KOPT-K1 (cell line): ENCODE results near the gene LRSAM1.
A peak's percentile ranks its signal among the peaks of the same experiment; 100 is the strongest.

Experiments used
- H3K27ac ChIP-seq: fragments of 200-600 bp; sonication (generic); 2 replicates; pipeline ENCODE4 v1.5.1; 2016; ENCODE audit warnings: antibody characterized with exemption, mild to moderate bottlenecking, low read depth, low read length; ENCODE audit not compliant: poor library complexity, severe bottlenecking
- H3K36me3 ChIP-seq: fragments of 200-600 bp; sonication (generic); 2 replicates; pipeline ENCODE4 v1.5.1; 2017; ENCODE audit warnings: antibody characterized with exemption, mild to moderate bottlenecking, low read length, moderate library complexity; ENCODE audit not compliant: insufficient read depth
- H3K9me3 ChIP-seq: fragments of 200-600 bp; sonication (generic); 2 replicates; pipeline ENCODE4 v1.5.1; 2017; ENCODE audit warnings: antibody characterized with exemption, low read length, mild to moderate bottlenecking; ENCODE audit not compliant: insufficient read depth, poor library complexity, severe bottlenecking

LRSAM1 gene

GRCh38 chr9:127421057-127421456, 30.3 kb upstream of the LRSAM1 start:
- H3K9me3 ChIP-seq: no peaks in the 10 kb centered on the region
- no peaks in the 10 kb centered on the region for H3K36me3 ChIP-seq
- H3K27ac ChIP-seq: no peak overlapping the region

DNA sequence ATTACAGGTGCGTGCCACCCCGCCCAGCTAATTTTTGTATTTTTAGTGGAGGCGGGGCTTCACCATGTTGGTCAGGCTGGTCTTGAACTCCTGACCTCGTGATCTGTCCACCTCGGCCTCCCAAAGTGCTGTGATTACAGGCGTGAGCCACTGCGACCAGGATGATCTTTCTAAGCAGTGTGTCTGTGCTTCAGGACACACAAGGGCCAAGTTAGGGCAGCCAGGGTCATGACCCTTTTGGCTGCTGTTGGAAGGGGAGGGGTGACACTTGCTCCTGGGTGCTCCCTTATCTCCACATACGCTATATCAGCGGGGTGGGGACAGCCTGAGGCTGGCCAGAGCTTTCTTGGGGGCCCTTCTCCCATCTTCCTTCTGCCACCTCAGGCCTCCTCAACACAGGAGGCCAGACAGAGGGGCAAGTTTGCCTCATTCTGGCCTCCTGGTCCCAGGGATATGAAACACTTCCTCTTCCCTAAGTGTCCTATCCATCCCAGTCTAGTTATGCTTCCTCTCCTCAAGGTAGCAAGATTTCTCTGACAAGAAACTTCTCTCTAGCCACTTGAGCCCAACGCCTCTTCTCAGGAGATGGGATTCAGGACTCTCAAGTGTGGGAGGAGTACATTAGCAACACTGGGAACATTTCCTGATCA, 29.1 kb upstream of the LRSAM1 start:
- Histone ChIP-seq H3K36me3 (no peaks in the 10 kb centered on the region), H3K9me3 (no peaks in the 10 kb centered on the region), H3K27ac (no peak overlapping the region)

GRCh38 chr9:127422787-127423186, 28.5 kb upstream of the LRSAM1 start:
- Histone ChIP-seq H3K9me3 (no peaks in the 10 kb centered on the region), H3K27ac (no peak overlapping the region), H3K36me3 (no peaks in the 10 kb centered on the region)

DNA sequence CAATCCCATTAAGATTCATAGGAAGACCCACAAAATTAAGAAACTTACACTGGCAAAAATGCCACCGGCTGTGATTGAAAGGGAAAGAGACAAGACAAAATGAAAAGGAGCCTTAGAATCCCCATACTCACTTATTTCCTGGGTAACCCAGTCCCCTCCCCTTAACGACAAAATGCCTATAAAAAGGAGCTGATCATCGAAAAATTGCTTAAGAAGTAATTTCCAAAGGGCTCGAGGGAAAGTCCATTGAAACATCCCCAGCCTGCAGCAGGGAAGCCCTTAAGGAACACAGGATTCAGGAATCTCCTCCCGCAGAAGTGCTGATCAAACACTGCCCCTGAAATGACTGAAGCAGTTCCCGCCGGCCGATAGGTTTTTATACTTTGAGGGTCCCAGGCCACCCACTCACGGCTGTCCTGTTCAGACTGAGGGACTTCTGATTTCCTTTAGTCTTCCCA, 27.8 kb upstream of the LRSAM1 start:
- peaks cover 3% of the 10 kb centered on the region for H3K36me3 ChIP-seq
- peak overlapping the region; percentile 85 for H3K27ac ChIP-seq
- H3K9me3 ChIP-seq: no peaks in the 10 kb centered on the region

GRCh38 chr9:127423934-127424675, 27.2 kb upstream of the LRSAM1 start, which contains the start of gene ZNF79:
ZNF79 (plus strand) TSS chr9:127424382; CDS start chr9:127424788, 406 bp downstream.
- H3K9me3 ChIP-seq: no peaks in the 10 kb centered on the region
- H3K36me3 ChIP-seq: peaks cover 9% of the 10 kb centered on the region
- H3K27ac ChIP-seq: peak within 1 kb of the TSS; percentile 85

DNA sequence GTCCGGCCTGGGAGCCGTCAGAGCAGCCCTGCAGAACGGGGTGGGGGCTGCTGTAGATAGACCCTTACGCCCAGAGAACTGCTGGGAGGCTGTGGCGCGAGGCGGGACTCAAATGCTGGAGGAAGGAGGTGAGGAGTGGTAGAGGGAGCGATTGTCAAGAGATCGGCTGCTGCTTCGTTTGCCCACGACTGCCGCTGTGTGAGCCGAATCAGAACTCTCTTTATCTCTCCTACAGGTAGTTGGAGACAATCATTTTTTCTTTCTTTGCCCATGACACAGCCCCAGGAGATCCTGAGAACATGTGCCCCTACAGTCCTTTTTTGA, 26.7 kb upstream of the LRSAM1 start:
- H3K9me3 ChIP-seq: no peaks in the 10 kb centered on the region
- H3K27ac ChIP-seq: peak overlapping the region; percentile 85
- peaks cover 14% of the 10 kb centered on the region for H3K36me3 ChIP-seq

DNA sequence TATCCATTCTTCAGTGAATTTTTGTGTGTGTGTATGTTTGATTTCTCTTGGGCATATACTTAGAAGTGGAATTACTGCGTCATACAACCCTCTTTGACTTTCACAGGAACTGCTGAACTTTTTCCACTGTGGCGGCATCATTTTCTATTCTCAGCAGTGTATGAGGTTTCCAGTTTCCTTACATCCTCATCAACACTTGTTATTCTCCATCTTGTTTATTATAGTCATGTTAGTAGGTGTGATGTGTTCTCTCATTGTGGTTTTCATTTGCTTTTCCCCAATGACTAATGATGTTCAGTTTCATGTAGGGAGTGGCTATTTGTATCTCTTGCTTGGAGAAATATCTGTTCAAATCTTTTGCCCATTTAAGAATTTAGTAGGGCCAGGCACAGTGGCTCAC, 24.6 kb upstream of the LRSAM1 start:
- H3K36me3 ChIP-seq: peaks cover 32% of the 10 kb centered on the region

DNA sequence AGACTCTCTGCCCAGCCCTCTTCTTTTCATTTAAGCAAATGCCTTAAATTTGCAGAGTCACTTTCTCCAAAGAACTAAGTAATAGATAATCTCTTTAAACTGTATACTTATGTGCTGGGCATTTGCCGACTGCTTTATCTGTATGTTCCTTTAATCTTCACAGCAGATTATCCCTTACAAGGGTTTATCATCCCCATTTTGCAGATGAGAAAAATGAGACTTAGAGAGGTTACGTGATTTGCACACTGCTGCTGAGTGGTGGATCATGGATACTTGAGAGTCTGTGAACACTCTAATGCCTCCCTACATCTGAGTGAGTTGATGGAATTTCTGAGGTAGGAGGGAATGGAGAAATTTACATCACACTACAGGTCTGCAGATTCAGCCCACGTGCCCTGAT, 23.0 kb upstream of the LRSAM1 start:
- H3K36me3 ChIP-seq: peaks cover 37% of the 10 kb centered on the region
- no peaks in the 10 kb centered on the region for H3K9me3 ChIP-seq
- no peak overlapping the region for H3K27ac ChIP-seq

More for the DNA sequence above, 24.6 kb upstream of the LRSAM1 start:
- H3K27ac ChIP-seq: no peak overlapping the region
- no peaks in the 10 kb centered on the region for H3K9me3 ChIP-seq

GRCh38 chr9:127430415-127430814, 20.9 kb upstream of the LRSAM1 start:
- H3K27ac ChIP-seq: no peak overlapping the region
- H3K36me3 ChIP-seq: peaks cover 58% of the 10 kb centered on the region
- H3K9me3 ChIP-seq: no peaks in the 10 kb centered on the region

GRCh38 chr9:127437497-127438264, 13.6 kb upstream of the LRSAM1 start:
- Histone ChIP-seq H3K27ac (no peak overlapping the region), H3K36me3 (peaks cover 93% of the 10 kb centered on the region), H3K9me3 (no peaks in the 10 kb centered on the region)

GRCh38 chr9:127438394-127438793, 12.9 kb upstream of the LRSAM1 start:
- no peaks in the 10 kb centered on the region for H3K9me3 ChIP-seq
- peaks cover 92% of the 10 kb centered on the region for H3K36me3 ChIP-seq
- H3K27ac ChIP-seq: no peak overlapping the region

DNA sequence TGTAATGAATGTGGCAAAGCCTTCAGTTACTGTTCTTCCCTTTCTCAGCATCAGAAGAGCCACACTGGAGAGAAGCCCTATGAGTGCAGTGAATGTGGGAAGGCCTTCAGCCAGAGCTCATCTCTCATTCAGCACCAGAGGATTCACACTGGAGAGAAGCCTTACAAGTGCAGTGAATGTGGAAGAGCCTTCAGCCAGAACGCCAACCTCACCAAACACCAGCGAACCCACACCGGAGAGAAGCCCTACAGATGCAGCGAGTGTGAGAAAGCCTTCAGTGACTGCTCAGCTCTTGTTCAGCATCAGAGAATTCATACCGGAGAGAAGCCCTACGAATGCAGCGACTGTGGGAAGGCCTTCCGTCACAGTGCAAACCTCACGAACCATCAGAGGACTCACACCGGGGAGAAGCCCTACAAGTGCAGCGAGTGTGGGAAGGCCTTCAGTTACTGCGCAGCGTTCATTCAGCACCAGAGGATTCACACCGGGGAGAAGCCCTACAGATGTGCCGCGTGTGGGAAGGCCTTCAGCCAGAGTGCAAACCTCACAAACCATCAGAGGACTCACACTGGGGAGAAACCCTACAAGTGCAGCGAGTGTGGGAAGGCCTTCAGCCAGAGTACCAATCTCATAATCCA, 6.9 kb upstream of the LRSAM1 start:
- Histone ChIP-seq H3K9me3 (no peaks in the 10 kb centered on the region), H3K36me3 (peaks cover 89% of the 10 kb centered on the region), H3K27ac (no peak overlapping the region)

DNA sequence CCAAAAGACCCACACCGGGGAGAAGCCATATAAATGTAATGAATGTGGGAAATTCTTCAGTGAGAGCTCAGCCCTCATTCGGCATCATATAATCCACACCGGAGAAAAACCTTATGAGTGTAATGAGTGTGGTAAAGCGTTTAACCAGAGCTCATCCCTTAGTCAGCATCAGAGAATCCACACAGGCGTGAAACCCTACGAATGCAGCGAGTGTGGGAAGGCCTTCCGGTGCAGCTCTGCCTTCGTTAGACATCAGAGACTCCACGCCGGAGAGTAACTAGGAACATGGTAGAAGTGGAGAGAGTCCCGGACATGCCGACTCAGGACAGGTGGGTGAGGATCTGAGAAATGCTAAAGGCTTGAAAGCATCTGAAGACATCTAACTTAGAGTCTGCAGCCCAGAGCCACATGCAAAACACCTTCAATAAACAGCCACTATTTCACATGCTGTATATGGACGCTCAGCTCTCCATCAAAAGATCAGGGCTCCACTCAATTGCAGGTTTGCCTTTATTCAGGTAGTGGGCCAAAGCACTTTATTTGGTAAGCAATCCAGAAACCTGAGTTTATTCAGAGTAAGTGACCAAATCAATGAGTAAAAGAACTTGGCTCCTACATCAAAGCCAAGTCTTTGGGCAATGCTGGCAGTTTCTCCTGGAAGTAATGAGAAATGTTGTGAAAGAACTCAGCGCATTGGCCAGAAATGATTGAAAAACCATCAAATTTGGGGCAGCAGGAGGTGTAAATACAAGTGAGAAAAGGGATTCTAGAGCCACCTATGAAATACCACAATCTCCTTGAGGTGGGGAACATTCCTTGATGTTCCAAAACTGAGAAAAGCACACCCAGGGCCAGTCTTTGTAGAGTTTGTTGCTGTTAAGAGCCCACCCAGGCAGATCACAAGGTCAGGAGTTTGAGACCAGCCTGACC, 6.1 kb upstream of the LRSAM1 start:
- no peaks in the 10 kb centered on the region for H3K9me3 ChIP-seq
- no peak overlapping the region for H3K27ac ChIP-seq
- H3K36me3 ChIP-seq: peaks cover 89% of the 10 kb centered on the region
